Activated T-cell treated with anti-CD3 and anti-CD28 coated beads for 4 hours (primary cell): ENCODE measurements around the gene GOLPH3L.
"Not testable (repeated sequence)": the region's sequence is repeated elsewhere in the genome, so short reads cannot be mapped to it uniquely, and the experiment has no call there.

Experiments used
- DNase-seq: peaks from one replicate; pipeline ENCODE4 v3.0.0-alpha.2; 2020

The GOLPH3L gene

GRCh38 chr1:150613061-150613920 is 83.7 kb downstream of the GOLPH3L start:
- DNase-seq, result no peak

- no peak for DNase-seq
Observed at GRCh38 chr1:150612014-150612345, 85.0 kb downstream of the GOLPH3L start.

GRCh38 chr1:150610576-150610975 is 86.4 kb downstream of the GOLPH3L start:
- no peak for DNase-seq

- no peak for DNase-seq
Observed at GRCh38 chr1:150609732-150610131, 87.2 kb downstream of the GOLPH3L start.

- DNase-seq, result no peak
Observed at GRCh38 chr1:150606463-150607142, 90.4 kb downstream of the GOLPH3L start.

- DNase-seq, result not testable (repeated sequence)
Observed at GRCh38 chr1:150605451-150605731, 91.6 kb downstream of the GOLPH3L start.

GRCh38 chr1:150604226-150604588 is 92.7 kb downstream of the GOLPH3L start:
- DNase-seq, result no peak

GRCh38 chr1:150603711-150604110 is 93.2 kb downstream of the GOLPH3L start:
- no peak for DNase-seq

- DNase-seq, result not testable (repeated sequence)
Observed at GRCh38 chr1:150602372-150602771, 94.6 kb downstream of the GOLPH3L start.

- DNase-seq, result no peak
Observed at GRCh38 chr1:150601540-150601939, 95.4 kb downstream of the GOLPH3L start.

- not testable (repeated sequence) for DNase-seq
Observed at GRCh38 chr1:150598346-150598745, 98.6 kb downstream of the GOLPH3L start.

- no peak for DNase-seq
Observed at GRCh38 chr1:150596976-150597375, 100.0 kb downstream of the GOLPH3L start.
